ENCODE measurements around the gene YPEL5. TPM values are rescaled to one million over a fixed set of nuclear protein-coding genes. Genes with fewer than 3 reads are reported as not detected.

Gene YPEL5
- polyA plus RNA-seq, 1 donor from 2014 or later = 194 TPM

- no peaks in the 10 kb centered on the region for H3K27me3 Mint-ChIP-seq
- peaks cover 0 to 6% (median 5%) of the 10 kb centered on the region in 3 donors for H3K4me1 Mint-ChIP-seq
- no peaks in the 10 kb centered on the region for H3K9me3 Mint-ChIP-seq
- peak overlapping the region in 1 of 4 donors; percentile 1 for H3K4me3 Mint-ChIP-seq
- H3K27ac Mint-ChIP-seq = peak overlapping the region in 2 of 3 donors; percentile 61 to 88
- H3K36me3 Mint-ChIP-seq = no peaks in the 10 kb centered on the region
Measured at GRCh38 chr2:30165050-30165520, 18.3 kb downstream of the YPEL5 start.

- Mint-ChIP-seq H3K9me3 (no peaks in the 10 kb centered on the region), H3K4me3 (no peak overlapping the region), H3K27me3 (no peaks in the 10 kb centered on the region), H3K36me3 (no peaks in the 10 kb centered on the region), H3K27ac (peak overlapping the region in 1 of 3 donors; percentile 71), H3K4me1 (peaks cover 0 to 6% (median 3%) of the 10 kb centered on the region in 3 donors)
Measured at GRCh38 chr2:30165617-30166016, 18.8 kb downstream of the YPEL5 start.

GRCh38 chr2:30172627-30173026, 25.8 kb downstream of the YPEL5 start:
- no peak overlapping the region for H3K4me3 Mint-ChIP-seq
- no peaks in the 10 kb centered on the region for H3K27me3 Mint-ChIP-seq

GRCh38 chr2:30177440-30177839, 30.6 kb downstream of the YPEL5 start:
- Mint-ChIP-seq H3K27me3 (peaks cover 1% of the 10 kb centered on the region), H3K36me3 (peaks cover 2% of the 10 kb centered on the region), H3K4me1 (no peaks in the 10 kb centered on the region), H3K27ac (no peak overlapping the region), H3K4me3 (no peak overlapping the region), H3K9me3 (no peaks in the 10 kb centered on the region)

More at GRCh38 chr2:30172627-30173026, 25.8 kb downstream of the YPEL5 start:
- Mint-ChIP-seq H3K9me3 (no peaks in the 10 kb centered on the region), H3K36me3 (peaks cover 2% of the 10 kb centered on the region), H3K4me1 (no peaks in the 10 kb centered on the region), H3K27ac (peak overlapping the region in 2 of 3 donors; percentile 23 to 41)

- Mint-ChIP-seq H3K4me1 (no peaks in the 10 kb centered on the region), H3K27me3 (peaks cover 1% of the 10 kb centered on the region), H3K36me3 (peaks cover 2% of the 10 kb centered on the region), H3K27ac (no peak overlapping the region), H3K9me3 (no peaks in the 10 kb centered on the region), H3K4me3 (peak overlapping the region in 1 of 4 donors; percentile 28)
Measured at GRCh38 chr2:30177956-30178355, 31.1 kb downstream of the YPEL5 start.

- Mint-ChIP-seq H3K9me3 (no peaks in the 10 kb centered on the region), H3K27me3 (peaks cover 1% of the 10 kb centered on the region), H3K4me3 (no peak overlapping the region), H3K4me1 (no peaks in the 10 kb centered on the region), H3K27ac (no peak overlapping the region), H3K36me3 (peaks cover 2% of the 10 kb centered on the region)
Measured at GRCh38 chr2:30178618-30179434, 32.0 kb downstream of the YPEL5 start.

GRCh38 chr2:30179536-30179935, 32.7 kb downstream of the YPEL5 start:
- peaks cover 4% of the 10 kb centered on the region for H3K36me3 Mint-ChIP-seq
- no peak overlapping the region for H3K27ac Mint-ChIP-seq
- H3K4me3 Mint-ChIP-seq = no peak overlapping the region
- H3K27me3 Mint-ChIP-seq = peaks cover 1% of the 10 kb centered on the region
- no peaks in the 10 kb centered on the region for H3K4me1 Mint-ChIP-seq
- H3K9me3 Mint-ChIP-seq = no peaks in the 10 kb centered on the region

- Mint-ChIP-seq H3K9me3 (no peaks in the 10 kb centered on the region), H3K4me1 (no peaks in the 10 kb centered on the region), H3K4me3 (no peak overlapping the region), H3K27ac (no peak overlapping the region), H3K36me3 (peaks cover 4% of the 10 kb centered on the region), H3K27me3 (peaks cover 1% of the 10 kb centered on the region)
Measured at GRCh38 chr2:30180226-30180625, 33.4 kb downstream of the YPEL5 start.

- no peak overlapping the region for H3K27ac Mint-ChIP-seq
- H3K4me1 Mint-ChIP-seq = no peaks in the 10 kb centered on the region
Measured at GRCh38 chr2:30181176-30181575, 34.4 kb downstream of the YPEL5 start.

GRCh38 chr2:30184035-30184434, 37.2 kb downstream of the YPEL5 start:
- Mint-ChIP-seq H3K27me3 (peaks cover 1% of the 10 kb centered on the region), H3K9me3 (no peaks in the 10 kb centered on the region), H3K4me3 (no peak overlapping the region), H3K27ac (no peak overlapping the region), H3K36me3 (peaks cover 5% of the 10 kb centered on the region), H3K4me1 (peaks cover 9% of the 10 kb centered on the region in 3 donors)

More at GRCh38 chr2:30181176-30181575, 34.4 kb downstream of the YPEL5 start:
- Mint-ChIP-seq H3K4me3 (peak overlapping the region in 2 of 4 donors; percentile 28 to 63), H3K9me3 (no peaks in the 10 kb centered on the region), H3K36me3 (peaks cover 4% of the 10 kb centered on the region), H3K27me3 (peaks cover 1% of the 10 kb centered on the region)

- peaks cover 0 to 4% (median 0%) of the 10 kb centered on the region in 3 donors for H3K9me3 Mint-ChIP-seq
- peaks cover 7% of the 10 kb centered on the region for H3K36me3 Mint-ChIP-seq
- H3K27ac Mint-ChIP-seq = no peak overlapping the region
- peaks cover 9 to 14% (median 9%) of the 10 kb centered on the region in 3 donors for H3K4me1 Mint-ChIP-seq
- no peak overlapping the region for H3K4me3 Mint-ChIP-seq
- peaks cover 1% of the 10 kb centered on the region for H3K27me3 Mint-ChIP-seq
Measured at GRCh38 chr2:30185178-30185577, 38.4 kb downstream of the YPEL5 start.

- Mint-ChIP-seq H3K27ac (no peak overlapping the region), H3K36me3 (peaks cover 7% of the 10 kb centered on the region), H3K4me3 (peak overlapping the region in 1 of 4 donors; percentile 46), H3K27me3 (no peaks in the 10 kb centered on the region), H3K9me3 (peaks cover 0 to 4% (median 0%) of the 10 kb centered on the region in 3 donors), H3K4me1 (peaks cover 9 to 14% (median 9%) of the 10 kb centered on the region in 3 donors)
Measured at GRCh38 chr2:30188292-30188691, 41.5 kb downstream of the YPEL5 start.

- peaks cover 0 to 4% (median 0%) of the 10 kb centered on the region in 3 donors for H3K9me3 Mint-ChIP-seq
- H3K4me3 Mint-ChIP-seq = peak overlapping the region in 1 of 4 donors; percentile 47
- H3K36me3 Mint-ChIP-seq = peaks cover 5% of the 10 kb centered on the region
- H3K27me3 Mint-ChIP-seq = no peaks in the 10 kb centered on the region
- peaks cover 9 to 14% (median 11%) of the 10 kb centered on the region in 3 donors for H3K4me1 Mint-ChIP-seq
- H3K27ac Mint-ChIP-seq = no peak overlapping the region
Measured at GRCh38 chr2:30190637-30191036, 43.8 kb downstream of the YPEL5 start.

- no peak overlapping the region for H3K27ac Mint-ChIP-seq
- peaks cover 5% of the 10 kb centered on the region for H3K36me3 Mint-ChIP-seq
- peaks cover 0 to 4% (median 0%) of the 10 kb centered on the region in 3 donors for H3K9me3 Mint-ChIP-seq
- H3K4me1 Mint-ChIP-seq = peaks cover 9 to 14% (median 11%) of the 10 kb centered on the region in 3 donors
- H3K4me3 Mint-ChIP-seq = peak overlapping the region in 1 of 4 donors; percentile 47
- H3K27me3 Mint-ChIP-seq = no peaks in the 10 kb centered on the region
Measured at GRCh38 chr2:30191107-30191506, 44.3 kb downstream of the YPEL5 start.

- H3K9me3 Mint-ChIP-seq = peaks cover 0 to 4% (median 0%) of the 10 kb centered on the region in 3 donors
- H3K36me3 Mint-ChIP-seq = peaks cover 5% of the 10 kb centered on the region
- H3K4me3 Mint-ChIP-seq = no peak overlapping the region
Measured at GRCh38 chr2:30191819-30192271, 45.0 kb downstream of the YPEL5 start.

More at GRCh38 chr2:30191819-30192271, 45.0 kb downstream of the YPEL5 start:
- no peak overlapping the region for H3K27ac Mint-ChIP-seq
- no peaks in the 10 kb centered on the region for H3K27me3 Mint-ChIP-seq
- H3K4me1 Mint-ChIP-seq = peaks cover 11 to 14% (median 11%) of the 10 kb centered on the region in 3 donors

All from IgD-negative memory B cell (primary cell).